Adrenal gland (tissue), 5 donors: ENCODE results near the gene RPS6KA4.

Source experiments
- POLR2A ChIP-seq, 2 donors: fragments of 450-650 bp; IDR thresholded peaks; one replicate each; pipeline ENCODE4 v1.6.1; 2017; ENCODE audit warnings: antibody characterized with exemption in 2 of 2, mild to moderate bottlenecking in 2 of 2, moderate library complexity in 1 of 2
- TF ChIP-seq, protein P1 (sequence below), 6 experiments: fragments of 450-650 bp in 4 of 6; fragments of 200-600 bp in 2 of 6; sonication (generic) in 1 of 6; IDR thresholded peaks; 1 replicate in 5 of 6; 2 replicates in 1 of 6; pipeline versions ENCODE4 v1.5.1 to v1.8.0; 2016 to 2021; ENCODE audit warnings: antibody characterized with exemption in 6 of 6, mild to moderate bottlenecking in 2 of 6, moderate library complexity in 1 of 6
- donor health status: DM: no; HTN: no; CAD: no.

- TF ChIP-seq, protein P1, sequence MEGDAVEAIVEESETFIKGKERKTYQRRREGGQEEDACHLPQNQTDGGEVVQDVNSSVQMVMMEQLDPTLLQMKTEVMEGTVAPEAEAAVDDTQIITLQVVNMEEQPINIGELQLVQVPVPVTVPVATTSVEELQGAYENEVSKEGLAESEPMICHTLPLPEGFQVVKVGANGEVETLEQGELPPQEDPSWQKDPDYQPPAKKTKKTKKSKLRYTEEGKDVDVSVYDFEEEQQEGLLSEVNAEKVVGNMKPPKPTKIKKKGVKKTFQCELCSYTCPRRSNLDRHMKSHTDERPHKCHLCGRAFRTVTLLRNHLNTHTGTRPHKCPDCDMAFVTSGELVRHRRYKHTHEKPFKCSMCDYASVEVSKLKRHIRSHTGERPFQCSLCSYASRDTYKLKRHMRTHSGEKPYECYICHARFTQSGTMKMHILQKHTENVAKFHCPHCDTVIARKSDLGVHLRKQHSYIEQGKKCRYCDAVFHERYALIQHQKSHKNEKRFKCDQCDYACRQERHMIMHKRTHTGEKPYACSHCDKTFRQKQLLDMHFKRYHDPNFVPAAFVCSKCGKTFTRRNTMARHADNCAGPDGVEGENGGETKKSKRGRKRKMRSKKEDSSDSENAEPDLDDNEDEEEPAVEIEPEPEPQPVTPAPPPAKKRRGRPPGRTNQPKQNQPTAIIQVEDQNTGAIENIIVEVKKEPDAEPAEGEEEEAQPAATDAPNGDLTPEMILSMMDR (IDR thresholded peaks at IDR 0.05) = no peak
- TF ChIP-seq POLR2A (IDR thresholded peaks at IDR 0.05) = no peak
Measured at GRCh38 chr11:64406221-64406946, 47.4 kb downstream of the RPS6KA4 start.
